GM18520 (cell line): Measurements from ENCODE around the gene CRADD.
"Not testable (repeated sequence)": the region's sequence is repeated elsewhere in the genome, so short reads cannot be mapped to it uniquely, and the experiment has no call there.

Experiments
- ATAC-seq: cut with Tn5 transposase; IDR thresholded peaks from one replicate; pipeline ENCODE4 v1.9.1; 2021; ENCODE audit not compliant: unreplicated experiment

Gene CRADD

GRCh38 chr12:93734784-93735183, 57.6 kb downstream of the CRADD start:
- ATAC-seq = no peak

- no peak for ATAC-seq
These were observed 59.5 kb downstream of the CRADD start for GRCh38 chr12:93736640-93737178.

GRCh38 chr12:93737457-93738198, 60.5 kb downstream of the CRADD start:
- no peak for ATAC-seq

GRCh38 chr12:93738199-93739058, 61.3 kb downstream of the CRADD start:
- no peak for ATAC-seq

DNA sequence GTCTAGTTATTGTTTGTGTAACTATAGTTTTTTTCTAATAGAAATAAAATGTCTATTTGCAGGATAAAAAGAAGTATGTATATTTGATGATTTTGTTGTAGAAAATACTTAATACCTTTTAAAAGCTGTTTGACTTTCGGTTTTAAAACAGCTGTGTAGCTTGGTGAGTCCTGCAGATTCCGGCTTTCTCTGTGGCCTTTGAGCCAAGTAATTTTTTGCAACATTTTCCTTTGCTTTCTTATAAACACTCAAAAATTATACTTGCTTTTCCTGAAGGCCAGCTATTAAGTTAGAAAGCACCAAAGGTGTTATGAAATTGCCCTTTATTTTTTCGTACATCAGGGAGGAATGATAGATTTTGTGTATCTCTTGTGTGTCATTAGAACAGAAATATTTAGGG, 63.6 kb downstream of the CRADD start:
- ATAC-seq = no peak

GRCh38 chr12:93741659-93742109, 64.5 kb downstream of the CRADD start:
- ATAC-seq = no peak

GRCh38 chr12:93742110-93742934, 65.1 kb downstream of the CRADD start:
- peak; percentile 75 for ATAC-seq

GRCh38 chr12:93743229-93743998, 66.2 kb downstream of the CRADD start:
- ATAC-seq = no peak

DNA sequence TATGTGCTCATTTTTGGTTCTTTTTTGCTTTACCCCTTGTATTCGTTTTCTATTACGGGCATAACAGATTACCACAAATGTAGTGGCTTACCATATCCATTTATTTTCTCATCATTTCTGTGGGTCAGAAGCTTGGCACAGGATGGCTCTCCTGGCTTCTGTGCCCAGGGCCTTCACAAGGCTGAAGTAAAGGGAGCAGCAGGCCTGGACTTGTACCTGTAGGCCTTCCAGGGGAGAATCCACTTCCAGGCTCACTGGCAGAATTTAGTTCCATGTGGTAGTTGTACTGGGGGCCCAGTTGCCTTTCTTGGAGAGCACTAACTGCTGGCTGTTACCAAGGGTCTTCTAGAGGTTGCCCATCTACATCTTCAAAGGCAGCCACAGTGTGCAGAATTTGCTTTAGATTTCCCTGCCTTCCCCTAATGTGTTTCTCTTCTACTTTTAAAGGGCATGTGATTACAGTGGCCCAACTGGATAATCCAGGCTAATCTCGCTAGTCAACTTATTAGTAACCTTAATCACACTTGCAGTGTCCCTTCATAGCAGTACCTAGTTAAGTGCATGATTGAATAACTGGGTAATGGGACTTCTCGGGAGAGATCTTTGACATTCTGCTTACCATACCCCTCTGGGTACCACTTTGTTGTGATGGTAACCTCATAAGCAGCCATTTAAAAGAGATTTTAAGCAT, 67.0 kb downstream of the CRADD start:
- no peak for ATAC-seq

DNA sequence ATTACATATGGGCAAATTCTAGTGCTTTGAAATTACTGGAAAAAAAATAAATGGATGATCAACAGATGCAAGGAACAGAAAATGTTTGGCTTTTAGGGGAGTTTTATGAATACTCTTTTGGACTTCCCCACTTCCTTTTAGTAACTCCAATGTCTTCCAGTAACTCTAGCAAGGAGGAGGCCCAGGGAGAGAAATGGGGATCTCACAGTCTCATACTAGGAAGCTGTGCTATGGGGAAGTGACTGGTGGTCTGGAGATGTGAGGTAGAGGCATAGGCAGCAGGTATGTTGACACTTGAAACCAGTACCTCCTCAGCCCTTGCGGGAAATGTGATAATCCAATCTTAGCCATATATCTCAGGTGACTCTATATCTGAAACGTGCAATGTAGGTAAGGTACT, 68.1 kb downstream of the CRADD start:
- ATAC-seq = no peak

GRCh38 chr12:93746572-93747168, 69.5 kb downstream of the CRADD start:
- ATAC-seq = no peak

DNA sequence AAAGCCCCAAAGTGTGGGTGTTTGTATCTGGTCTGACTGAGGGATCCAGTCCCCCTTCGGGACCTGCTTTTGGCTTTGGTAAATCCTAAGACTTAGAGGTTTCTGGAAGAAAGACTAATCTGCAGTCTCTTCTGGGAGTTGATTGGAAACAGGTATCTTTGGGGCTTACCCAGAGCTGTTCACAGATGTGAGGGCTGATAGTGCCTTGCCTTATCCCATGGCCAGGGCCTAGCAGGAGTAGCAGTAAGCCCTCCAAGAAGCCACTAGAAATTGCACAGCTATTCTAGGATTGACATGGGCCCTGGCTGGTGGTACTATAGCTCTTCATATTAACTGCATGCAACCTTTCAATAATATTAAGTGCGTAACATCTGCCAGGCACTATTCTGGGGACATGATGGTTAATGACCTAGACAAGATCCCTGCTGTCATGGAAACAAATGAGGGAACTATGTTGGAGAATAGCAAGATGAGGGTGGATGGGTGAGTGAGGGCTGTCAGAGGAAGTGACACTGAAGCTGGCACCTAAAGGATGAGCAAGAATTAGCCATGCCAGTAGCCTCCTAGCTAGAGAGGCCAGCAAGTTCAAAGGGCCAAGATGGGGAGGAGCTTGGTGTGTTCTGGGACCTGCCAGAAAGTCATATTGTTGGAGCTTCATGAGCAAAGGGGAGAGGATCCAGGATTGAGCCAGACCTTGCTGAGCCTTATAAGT, 71.7 kb downstream of the CRADD start:
- no peak for ATAC-seq

DNA sequence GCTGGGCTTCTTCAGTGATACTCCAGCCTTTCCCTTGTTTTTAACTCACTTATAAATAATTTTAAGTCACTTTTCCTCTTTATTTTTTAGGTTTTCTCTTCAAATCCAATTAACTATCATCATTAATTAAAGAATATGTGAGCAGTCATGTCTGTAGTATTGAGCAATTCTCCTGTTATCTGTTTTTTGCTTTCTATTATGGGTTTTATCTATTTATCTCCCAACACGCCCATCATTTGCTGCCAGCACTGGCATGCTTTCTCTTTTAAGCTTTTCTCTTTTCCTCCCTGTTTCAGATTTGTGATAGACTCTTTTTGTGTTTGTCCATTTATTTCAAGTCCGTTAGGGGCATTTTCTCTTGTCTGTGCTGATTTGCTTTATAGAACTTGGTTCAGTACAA, 72.3 kb downstream of the CRADD start:
- no peak for ATAC-seq

- ATAC-seq = no peak
These were observed 72.9 kb downstream of the CRADD start for GRCh38 chr12:93750056-93750455.

DNA sequence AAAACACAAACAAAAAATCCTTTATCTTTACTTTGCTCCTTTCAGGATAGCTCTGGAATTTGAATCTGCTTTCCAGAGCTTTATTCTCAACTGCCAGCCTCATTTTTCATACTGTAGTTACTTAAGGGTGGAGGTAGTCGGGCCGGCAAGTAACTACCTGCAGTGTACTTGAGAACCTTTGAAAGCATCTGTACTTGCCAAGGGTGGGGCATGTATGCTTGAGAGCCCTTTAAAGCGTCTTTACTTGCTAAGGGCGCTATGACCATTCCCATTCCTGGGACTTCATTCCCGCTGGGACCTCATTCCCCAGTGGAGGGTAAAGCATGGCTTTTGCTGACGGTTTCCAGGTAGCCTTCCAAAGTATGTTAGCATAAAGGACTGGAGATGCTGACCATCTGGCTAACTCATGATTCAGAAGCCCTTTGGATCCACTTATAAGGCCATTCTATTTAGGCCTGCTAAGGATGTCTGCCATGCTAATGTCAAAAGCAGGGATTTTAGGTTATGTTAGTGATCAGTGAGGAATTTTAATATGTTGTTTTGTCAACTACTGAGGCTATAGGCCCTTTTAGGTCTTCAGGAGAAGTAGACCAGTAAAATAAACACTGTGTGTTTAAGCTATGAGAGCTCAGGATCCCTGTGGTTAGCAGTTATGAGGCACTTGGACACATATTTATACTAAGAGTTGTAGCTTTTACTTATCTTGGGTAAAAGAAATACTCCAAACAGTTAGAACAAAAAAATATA, 74.9 kb downstream of the CRADD start:
- no peak for ATAC-seq

GRCh38 chr12:93753285-93753684, 76.1 kb downstream of the CRADD start:
- no peak for ATAC-seq

- ATAC-seq = no peak
These were observed 76.8 kb downstream of the CRADD start for GRCh38 chr12:93753838-93754429.

- ATAC-seq = not testable (repeated sequence)
These were observed 77.7 kb downstream of the CRADD start for GRCh38 chr12:93754859-93755258.
